HG03095 (cell line): ENCODE results near the gene TBC1D24.
"Not testable (repeated sequence)": the region's sequence is repeated elsewhere in the genome, so short reads cannot be mapped to it uniquely, and the experiment has no call there.

ENCODE experiments used
- ATAC-seq: cut with Tn5 transposase; IDR thresholded peaks from one replicate; pipeline ENCODE4 v1.9.1; 2021; ENCODE audit warnings: moderate library complexity; ENCODE audit not compliant: unreplicated experiment

TBC1D24 gene

DNA sequence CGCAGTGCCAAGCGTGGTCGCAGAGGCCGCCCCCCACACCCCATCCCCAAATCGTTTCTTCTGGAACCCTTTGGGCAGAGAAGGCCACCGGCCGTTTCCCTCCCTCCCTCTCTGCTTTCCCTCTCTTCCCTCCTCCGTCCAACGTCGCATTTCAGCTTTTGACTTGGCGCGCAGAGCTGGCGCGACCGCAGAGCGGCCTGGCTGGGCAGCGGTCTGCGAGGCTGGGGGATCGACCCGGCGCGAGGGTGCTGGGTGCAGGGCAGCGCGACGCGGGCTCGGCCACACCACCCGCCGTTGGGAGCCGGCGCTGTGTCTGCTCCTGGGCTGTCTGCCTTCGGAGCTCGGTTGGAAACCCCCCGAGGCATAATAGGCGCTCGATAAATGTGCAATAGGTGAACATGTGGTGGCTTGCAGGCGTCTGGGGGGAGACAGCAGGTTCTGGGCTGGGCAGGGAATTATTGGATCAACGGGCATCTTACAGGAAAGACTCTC, 6.6 kb upstream of the TBC1D24 start:
- ATAC-seq = no peak

DNA sequence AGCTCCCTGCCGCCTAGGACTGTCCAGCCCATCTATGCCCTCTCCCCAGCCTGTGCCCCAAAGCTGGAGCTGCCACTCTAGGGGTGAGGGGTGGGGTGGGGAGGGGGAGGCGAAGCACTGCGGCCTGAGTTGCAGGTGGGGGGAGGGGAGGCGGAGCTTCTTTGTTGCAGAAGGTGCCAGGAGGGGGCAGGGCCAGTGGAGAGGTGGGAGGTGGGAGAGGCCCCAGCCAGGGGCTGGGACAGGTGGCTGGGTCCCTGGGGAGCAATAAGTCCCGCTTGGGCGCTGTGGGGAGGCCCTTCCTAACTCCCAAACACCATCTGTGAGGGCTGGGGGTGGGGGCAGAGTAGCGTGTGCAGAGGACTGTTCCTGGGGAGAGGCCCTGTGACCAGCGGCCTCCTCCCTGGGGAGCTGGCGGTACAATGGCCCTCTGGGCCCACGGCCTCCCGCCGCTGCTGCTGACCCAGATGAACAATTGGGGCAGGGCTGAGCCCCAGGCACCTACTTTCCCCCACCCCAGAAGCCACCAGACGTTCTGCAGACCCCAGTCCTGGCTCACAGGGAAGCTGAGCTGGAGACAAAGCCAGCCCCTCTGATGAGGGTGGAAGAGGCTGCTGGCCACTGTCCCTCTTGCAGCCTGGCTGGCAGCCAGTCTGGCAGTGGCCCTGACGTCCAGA, 6.1 kb upstream of the TBC1D24 start:
- no peak for ATAC-seq

DNA sequence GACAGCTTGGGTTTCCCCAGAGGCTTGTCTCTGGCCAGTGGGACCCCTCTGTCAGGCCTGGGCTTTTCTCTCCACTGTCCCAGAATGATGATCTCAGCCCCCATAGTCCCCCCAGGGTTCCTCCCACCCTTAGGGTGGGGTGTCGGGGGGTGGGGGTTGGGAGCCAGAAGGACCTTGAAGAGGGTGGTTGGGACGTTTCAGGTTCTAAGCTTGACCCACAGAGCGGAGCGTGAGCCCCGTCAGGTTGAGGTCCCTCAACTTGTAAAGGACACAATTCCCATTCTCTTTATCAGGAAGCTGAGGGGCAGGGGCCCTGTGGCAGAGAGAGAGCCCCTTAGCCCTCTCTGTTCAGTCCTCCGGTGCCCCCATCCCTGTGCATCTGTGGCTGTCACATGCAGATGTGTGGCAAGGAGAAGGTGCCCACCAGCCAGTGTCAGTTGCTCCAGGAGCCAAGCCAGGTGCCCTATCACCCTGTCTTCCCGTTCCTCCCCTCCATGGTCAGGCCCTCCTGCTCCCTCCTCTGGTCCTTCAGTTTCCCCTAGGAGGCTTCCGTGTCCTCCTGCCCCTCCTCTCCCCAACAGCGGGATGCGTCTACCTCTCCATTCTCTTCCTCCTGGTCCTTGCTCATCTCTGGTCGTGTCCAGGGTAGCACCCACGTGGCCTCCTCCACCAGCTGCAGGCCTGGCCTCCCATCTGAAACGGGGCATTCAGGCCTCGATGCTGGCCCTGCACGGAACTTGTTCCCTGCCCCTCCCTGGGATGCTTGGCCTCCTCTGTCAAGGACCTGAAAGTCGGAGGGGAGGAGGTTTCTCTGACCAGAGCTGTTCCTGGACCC, 5.3 kb upstream of the TBC1D24 start:
- no peak for ATAC-seq

DNA sequence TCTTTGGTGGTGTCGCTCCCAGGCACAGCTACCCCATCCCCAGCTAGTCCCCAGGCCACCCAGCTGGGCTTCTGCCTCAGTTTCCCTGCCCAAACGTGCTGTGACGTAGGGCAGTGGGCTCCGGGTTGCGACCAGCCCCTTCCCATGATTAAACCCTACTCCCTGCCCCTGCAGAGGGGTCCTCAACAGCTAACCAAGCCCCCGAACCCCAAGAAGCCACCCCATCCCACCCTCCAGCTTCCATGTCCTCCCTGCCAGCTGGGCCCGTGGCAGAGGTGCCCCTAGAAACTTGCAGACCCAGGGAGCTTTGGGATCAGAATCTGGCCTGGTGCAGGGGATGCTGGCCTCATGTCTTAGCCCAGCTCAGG, 4.7 kb upstream of the TBC1D24 start:
- no peak for ATAC-seq

DNA sequence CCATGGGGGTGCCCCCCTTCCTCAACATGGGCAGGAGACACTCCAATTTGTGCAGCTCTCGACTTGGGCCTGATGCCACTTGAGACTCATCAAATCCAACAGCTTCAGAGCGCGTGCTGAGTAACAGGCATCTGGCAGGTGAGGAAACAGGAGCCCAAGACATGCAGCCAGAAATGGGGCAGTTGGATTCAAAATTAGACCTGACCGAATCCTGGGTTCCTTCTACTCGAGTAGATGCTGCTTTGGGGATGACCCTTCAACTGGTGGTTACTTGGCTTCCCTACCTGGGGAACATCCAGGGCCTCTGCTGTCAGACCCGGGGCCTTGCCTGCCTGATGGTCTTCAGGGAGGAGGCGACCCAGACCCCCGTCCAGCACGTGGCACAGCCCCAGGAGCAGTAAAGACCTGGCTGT, 4.3 kb upstream of the TBC1D24 start:
- ATAC-seq = no peak

DNA sequence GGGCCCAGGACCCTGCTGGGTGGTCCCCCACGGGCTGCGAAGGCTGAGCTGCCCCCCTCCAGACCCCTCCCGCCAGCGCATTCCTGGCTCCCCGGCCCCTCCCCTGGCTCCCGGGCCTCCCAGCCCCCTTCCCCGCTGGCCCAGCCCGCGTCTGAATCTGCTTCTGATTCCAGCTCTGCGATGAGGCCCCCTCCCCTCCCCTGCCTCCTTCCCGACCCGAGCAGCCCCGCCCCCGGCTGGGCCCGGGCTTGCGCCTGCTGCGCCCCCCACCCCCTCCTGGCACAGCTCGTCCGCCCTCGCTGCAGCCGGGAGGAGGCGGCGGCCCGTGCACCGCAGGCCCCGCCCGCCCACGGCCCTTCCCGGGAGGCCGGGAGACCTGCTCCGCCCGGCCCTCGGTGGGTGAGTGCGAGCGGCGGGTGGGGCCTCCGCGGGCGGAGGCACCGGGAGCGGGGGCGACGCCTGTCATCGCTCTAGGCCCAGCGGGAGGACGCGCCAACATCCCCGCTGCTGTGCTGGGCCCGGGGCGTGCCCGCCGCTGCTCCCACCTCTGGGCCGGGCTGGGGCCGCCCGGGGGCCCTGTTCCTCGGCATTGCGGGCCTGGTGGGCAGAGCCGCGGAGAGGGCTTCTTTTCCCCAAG, 3.8 kb upstream of the TBC1D24 start, which contains the start of gene NTN3:
NTN3 (plus strand) TSS at position 282 of the 637 bp plus-strand sequence. CDS start 405 bp downstream, outside the sequence.
- ATAC-seq = no peak

DNA sequence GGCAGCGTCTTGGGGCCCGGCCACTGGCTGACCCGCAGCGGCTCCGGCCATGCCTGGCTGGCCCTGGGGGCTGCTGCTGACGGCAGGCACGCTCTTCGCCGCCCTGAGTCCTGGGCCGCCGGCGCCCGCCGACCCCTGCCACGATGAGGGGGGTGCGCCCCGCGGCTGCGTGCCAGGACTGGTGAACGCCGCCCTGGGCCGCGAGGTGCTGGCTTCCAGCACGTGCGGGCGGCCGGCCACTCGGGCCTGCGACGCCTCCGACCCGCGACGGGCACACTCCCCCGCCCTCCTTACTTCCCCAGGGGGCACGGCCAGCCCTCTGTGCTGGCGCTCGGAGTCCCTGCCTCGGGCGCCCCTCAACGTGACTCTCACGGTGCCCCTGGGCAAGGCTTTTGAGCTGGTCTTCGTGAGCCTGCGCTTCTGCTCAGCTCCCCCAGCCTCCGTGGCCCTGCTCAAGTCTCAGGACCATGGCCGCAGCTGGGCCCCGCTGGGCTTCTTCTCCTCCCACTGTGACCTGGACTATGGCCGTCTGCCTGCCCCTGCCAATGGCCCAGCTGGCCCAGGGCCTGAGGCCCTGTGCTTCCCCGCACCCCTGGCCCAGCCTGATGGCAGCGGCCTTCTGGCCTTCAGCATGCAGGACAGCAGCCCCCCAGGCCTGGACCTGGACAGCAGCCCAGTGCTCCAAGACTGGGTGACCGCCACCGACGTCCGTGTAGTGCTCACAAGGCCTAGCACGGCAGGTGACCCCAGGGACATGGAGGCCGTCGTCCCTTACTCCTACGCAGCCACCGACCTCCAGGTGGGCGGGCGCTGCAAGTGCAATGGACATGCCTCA, 3.1 kb upstream of the TBC1D24 start:
- no peak for ATAC-seq

DNA sequence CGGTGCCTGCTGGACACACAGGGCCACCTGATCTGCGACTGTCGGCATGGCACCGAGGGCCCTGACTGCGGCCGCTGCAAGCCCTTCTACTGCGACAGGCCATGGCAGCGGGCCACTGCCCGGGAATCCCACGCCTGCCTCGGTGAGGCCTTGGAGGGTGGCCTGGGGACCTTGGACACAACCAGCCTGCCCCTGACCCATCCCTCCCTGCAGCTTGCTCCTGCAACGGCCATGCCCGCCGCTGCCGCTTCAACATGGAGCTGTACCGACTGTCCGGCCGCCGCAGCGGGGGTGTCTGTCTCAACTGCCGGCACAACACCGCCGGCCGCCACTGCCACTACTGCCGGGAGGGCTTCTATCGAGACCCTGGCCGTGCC, 2.5 kb upstream of the TBC1D24 start:
- no peak for ATAC-seq

DNA sequence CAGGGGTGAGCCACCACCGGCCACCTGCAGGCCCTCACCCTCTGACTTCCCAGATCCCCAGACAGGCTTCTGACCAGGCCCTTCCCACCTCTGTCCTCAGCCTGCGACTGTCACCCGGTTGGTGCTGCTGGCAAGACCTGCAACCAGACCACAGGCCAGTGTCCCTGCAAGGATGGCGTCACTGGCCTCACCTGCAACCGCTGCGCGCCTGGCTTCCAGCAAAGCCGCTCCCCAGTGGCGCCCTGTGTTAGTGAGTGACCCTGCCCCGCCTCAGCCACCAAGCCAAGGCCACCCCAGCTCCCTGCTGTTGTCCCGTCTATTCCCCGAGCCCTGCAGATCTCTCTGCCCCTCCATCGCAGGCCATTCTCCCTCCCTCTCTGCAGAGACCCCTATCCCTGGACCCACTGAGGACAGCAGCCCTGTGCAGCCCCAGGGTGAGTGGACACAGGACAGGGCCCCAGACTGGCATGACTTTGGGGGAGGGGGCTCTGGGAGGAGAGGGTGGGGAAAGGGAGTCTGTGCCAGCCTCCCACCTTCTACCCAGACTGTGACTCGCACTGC, 2.0 kb upstream of the TBC1D24 start:
- no peak for ATAC-seq

DNA sequence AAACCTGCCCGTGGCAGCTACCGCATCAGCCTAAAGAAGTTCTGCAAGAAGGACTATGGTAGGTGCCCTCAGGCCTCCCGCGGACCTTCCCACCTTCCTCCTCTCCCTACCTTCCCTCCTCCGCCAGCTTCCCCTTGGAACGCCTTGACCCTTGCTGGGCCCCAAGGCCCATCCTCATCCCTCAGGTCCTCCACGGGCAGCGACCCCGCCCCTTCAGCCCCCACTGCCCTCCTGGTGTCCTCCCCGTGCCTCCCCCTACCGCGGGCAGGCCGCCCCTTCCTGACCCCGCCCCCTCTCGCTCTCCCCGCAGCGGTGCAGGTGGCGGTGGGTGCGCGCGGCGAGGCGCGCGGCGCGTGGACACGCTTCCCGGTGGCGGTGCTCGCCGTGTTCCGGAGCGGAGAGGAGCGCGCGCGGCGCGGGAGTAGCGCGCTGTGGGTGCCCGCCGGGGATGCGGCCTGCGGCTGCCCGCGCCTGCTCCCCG, 1.4 kb upstream of the TBC1D24 start:
- no peak for ATAC-seq

DNA sequence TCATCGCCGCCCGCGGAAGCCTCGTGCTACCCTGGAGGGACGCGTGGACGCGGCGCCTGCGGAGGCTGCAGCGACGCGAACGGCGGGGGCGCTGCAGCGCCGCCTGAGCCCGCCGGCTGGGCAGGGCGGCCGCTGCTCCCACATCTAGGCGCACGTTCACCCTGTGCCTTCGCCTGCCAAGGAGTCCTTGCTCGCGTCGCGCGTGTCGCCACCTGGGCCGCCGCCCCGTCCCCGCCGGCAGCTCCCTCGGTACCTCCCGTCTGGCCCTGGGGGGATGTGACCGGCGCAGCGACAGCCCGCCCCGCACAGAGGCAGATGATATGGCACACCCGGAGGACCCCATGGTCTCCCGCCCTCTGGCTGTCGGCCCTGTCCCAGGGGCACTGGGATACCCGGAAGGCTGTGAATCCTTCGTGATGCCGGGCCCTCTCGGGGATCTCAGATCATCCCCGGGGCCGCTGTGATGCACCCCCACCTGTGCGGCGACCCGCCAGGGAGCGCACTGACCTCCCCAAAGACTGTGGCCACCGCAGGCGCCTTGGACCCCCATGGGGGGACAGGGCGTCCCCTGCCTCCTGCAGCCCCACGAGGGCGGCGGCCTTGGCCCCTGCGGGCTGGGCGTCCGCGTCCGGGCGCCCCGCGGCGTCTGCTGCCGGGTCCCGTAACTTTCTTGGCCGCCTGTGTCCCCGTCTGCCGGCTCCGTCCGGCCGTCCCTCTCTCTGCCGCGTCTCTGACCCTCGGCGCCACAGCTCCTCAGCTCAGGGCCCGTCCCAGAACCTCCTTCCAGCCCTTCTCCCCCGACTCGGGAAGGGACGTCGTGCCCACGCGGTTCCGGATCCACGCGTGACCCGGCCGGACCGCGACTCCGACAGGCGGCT, 689 bp upstream of the TBC1D24 start:
- ATAC-seq = no peak

DNA sequence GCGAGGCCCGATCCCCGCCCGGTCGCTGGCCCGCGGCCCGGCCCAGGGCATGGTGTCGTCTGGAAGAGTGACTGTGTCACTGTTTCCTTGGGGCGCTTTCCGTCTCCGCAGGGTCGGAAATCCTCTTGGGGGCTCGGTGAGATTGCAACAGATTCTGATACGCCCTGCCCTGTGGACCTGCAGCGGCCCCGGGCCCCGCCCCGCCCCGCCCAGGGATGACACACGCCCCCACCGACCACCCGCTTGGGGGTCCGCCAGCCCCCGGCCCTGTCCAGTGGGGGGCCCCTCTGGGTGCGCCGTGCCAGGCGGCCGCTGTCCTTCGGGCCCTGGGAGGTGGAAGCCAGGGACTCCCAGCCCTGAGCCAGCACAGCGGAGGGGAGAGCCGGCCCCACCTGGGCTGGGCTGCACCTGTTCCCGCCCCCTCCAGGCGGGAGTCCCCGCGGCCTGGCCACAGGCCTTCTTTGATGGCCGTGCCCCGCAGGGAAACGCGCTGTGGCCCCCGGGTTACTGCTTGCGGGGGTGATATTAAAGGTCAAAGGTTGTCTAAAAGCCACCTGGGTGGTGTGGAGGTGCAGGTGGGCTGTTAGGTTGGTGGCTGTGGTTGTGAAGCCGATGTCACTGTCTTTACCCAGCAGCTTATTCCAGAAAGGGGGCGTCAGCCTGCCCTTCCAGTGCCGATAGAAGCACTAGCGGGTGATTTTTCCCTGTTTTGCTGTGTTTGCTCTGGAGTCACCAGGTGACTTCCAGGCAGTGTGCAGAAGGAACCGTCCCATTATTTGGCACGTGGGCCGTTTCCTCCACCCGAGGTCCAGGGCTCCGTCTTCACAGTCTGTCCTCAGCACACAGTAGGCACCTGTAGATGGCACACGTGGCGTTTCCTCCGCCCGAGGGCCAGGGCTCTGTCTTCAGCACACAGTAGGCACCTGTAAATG, 752 bp downstream of the TBC1D24 start:
- ATAC-seq = peak; percentile 8

DNA sequence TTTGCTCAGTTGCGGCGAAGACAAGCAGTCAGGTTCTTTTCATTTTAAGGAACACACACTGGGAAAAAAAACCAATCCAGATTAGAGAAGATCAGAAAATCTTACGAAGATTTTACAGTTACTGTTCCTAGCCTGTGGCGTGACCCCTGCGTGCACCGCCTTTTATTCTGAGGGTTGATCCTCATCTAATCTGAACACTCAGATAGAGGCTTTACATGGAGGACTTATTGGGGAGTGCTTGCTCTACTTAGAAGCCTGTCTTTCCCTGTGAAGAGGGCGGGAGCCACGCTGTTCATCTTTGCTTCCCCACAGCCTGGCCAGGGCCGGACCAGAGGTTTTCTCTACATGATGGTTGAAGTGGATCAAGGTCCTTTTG, 1.4 kb downstream of the TBC1D24 start:
- ATAC-seq = no peak

DNA sequence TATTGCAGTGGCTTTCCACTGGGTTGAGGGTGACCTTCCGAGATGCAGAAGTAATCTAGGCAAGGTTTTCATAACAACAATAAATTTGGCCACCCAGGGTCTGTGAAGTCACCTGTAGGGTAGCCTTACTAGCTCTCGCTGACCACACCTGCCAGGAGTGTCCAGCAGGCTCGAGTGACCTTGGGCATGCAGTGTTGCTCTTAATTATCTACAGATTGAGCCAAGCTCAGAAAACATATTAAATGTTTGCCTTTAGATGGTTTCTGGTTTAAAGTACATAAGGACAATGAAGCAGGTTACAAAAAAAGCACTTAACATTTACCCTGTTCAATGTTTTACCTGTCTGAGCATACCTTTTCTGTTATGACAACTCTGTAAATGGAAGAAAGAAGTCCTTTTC, 1.8 kb downstream of the TBC1D24 start:
- ATAC-seq = no peak

DNA sequence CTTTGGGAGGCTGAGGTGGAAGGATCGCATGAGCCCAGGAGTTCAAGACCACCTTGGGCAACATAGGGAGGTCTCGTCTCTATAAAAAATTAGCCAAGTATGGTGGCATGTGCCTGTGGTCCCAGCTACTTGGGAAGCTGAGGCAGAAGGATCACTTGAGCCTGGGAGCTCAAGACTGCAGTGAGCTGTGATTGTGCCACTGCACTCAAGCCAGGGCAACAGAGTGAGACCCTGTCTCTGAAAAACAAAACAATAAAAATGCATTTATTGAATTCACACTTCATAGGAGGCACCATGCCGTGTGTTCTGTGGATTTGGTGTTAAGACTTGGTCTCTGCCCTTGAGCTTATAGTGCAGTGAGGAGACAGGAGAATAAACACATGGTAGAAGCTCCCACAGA, 2.4 kb downstream of the TBC1D24 start:
- ATAC-seq = no peak

DNA sequence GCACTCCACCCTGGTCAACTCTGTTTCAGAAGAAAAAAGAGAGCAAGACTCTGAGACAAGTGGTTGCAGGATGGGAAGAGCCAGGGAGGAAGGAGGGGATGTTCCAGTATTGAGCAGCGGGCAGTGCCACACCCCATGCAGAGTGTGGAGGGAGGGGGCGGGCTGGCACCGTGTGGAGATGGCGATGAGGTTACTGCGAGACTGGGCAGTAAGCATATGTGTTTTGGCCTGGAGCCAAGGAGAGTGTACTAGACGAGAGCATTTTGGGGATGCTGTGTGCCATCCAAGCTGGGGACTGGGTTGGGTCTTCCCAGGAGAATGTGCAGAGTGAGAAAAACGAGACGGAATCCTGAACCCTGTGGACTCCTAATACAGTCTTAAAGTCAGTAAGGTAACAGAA, 3.4 kb downstream of the TBC1D24 start:
- no peak for ATAC-seq

DNA sequence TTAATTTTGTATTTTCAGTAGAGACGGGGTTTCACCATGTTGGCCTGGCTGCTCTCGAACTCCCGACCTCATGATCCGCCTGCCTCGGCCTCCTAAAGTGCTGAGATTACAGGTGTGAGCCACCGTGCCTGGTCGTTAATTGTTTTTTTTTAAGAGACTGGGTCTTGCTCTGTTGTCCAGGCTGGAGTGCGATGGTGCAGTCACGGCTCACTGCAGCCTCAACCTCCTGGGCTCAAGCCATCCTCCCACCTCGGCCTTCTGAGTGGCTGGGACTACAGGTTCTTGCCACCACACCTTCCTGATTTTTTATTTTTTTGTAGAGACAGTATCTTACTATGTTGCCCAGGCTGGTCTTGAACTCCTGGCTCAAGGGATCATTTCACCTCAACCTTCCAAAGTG, 5.1 kb downstream of the TBC1D24 start:
- not testable (repeated sequence) for ATAC-seq

DNA sequence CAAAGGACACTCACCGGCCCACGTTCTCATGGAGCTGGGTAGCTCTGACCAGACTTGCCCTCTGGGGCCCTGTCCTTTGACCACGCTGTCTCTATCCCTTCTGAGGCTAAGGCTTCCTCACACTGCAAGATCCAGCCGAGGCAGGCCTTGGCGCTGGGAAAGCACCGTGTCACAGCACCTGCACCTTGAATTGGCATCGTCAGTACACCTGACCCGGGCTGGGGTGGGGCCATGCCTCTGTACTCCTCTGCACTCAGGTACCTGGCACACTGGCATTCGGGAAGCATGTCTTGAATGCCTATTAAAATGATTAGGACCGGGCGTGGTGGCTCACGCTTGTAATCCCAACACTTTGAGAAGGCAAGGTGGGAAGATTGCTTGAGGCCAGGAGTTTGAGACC, 6.0 kb downstream of the TBC1D24 start:
- ATAC-seq = no peak
